IPS-NIHi7 (cell line): ENCODE measurements around the gene TEC.
A peak's percentile ranks its signal among the peaks of the same experiment; 100 is the strongest.

Experiments used
- DNase-seq: peaks from one replicate; pipeline ENCODE4 v3.0.0; 2012; ENCODE audit warnings: mixed read lengths; ENCODE audit errors: extremely low spot score

TEC gene

DNA sequence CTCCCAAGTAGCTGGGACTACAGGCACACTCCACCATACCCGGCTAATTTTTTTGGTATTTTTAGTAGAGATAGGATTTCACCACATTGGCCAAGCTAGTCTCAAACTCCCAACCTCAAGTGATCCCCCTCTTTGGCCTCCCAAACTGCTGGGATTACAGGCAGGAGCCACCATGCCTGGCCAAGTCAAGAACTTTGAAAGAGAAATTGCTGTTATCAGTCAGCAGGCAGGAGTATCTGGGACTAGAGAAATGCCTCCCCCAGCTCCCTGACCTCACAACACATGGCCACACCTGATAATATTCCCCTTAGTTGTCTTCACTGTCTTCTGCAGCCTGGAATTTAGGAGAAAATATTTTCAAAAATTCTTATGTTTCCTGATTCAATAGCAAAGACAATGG is 143.0 kb downstream of the TEC start:
- no peak for DNase-seq

- no peak for DNase-seq
Measured at GRCh38 chr4:48124870-48125269, 144.8 kb downstream of the TEC start.

- no peak for DNase-seq
Measured at GRCh38 chr4:48122756-48123155, 146.9 kb downstream of the TEC start.

DNA sequence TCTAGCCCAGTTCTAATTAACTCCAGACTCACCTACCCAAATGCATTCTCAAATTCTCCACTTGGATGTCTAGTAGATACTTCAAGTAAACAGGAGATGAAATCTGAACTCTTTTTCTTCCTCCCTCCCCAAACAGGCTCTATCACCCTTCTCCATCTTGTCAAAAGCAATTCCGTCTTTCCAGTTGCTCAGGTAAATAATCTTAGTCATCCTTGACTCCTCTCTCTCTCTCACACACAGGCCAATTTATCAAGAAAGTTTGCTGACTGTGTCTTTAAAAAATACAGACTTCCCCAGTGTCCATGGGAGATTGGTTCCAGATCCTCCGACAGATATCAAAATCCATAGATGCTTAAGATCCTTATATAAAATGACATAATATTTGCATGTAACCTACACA is 148.5 kb downstream of the TEC start:
- no peak for DNase-seq

GRCh38 chr4:48120132-48120531 is 149.5 kb downstream of the TEC start:
- DNase-seq, result no peak

DNA sequence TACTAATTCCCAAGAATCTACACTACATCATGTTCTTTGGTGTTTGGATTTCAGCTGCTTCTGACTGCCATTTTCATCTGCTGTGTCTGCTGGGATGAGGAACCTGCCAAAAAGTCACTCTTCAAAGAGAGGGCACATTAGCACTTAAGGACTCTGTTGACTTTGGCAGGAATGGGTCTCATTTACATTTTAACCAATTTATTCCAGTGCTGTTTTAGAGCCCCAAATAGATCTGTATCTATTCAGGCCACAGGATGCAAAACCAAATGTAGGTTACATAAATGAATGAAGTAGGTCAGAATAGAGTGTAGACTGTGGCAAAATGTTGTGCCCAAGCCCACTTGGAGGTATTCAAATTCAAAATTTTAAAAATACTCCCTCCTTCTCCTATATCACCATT is 150.0 kb downstream of the TEC start:
- DNase-seq, result no peak

DNA sequence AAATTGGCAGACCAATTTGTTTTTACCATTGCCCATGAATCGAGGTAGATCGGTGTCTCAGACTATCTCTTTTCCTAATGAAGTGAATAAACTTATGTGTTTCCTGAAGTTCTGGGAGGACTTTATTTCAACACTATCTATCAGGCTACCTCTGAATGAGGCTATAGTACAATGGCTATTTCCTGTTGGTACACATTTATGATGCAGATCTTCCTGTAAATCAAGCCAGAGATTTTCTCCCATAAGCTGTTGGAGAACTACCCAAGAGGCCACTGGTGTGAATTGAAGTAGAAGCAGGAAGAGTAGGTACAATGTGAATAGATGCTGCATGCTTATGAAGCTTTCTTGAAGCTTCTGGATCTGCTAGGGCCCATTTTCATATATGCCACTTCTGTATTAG is 151.6 kb downstream of the TEC start:
- DNase-seq, result no peak

DNA sequence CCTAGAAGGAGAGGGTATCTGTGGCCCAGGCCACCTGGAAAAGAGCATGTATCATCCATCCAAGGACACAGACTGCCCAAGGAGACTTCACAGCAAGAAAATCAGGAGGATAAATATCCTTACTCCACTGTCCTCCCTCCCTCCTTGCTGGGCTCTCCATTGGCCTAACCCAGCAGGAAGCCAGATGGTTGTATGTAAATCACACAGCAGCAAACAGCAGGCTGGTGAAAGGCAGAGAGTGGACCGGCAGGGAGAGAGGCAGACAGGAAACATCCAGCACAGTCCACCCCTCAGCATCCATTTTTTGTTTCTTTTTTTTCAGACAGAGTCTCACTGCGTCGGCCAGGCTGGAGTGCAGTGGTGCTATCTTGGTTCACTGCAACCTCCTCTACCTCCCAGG is 153.1 kb downstream of the TEC start:
- DNase-seq, result peak; percentile 15

GRCh38 chr4:48114412-48114811 is 155.2 kb downstream of the TEC start:
- no peak for DNase-seq

GRCh38 chr4:48112017-48112667 is 157.5 kb downstream of the TEC start:
- DNase-seq, result peak; percentile 12

DNA sequence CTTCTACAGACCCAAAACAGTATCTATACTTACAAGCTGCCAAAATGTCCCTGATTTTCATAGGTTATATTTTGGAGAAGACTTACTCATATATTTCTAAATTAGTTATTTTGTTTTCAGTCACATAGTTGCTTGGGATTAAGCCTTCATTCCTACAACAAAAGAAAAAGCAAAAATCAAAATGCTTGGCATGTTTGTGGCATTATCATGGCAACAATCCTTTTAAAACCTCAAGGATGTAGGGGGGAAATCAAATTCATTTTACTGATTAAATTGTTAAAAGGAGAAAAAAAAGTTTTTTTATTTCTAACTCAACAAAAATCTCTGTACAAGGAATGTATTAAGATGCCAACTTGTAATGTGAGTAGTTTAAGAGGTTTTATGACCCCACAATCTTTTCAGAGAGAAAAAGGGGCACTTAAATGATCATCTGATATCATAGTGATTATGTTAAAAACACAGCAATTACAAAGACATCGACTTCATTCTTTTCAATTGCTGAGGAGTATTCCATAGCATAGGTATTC is 159.1 kb downstream of the TEC start:
- DNase-seq, result no peak

GRCh38 chr4:48109413-48110263 is 160.0 kb downstream of the TEC start:
- peak; percentile 42 for DNase-seq

DNA sequence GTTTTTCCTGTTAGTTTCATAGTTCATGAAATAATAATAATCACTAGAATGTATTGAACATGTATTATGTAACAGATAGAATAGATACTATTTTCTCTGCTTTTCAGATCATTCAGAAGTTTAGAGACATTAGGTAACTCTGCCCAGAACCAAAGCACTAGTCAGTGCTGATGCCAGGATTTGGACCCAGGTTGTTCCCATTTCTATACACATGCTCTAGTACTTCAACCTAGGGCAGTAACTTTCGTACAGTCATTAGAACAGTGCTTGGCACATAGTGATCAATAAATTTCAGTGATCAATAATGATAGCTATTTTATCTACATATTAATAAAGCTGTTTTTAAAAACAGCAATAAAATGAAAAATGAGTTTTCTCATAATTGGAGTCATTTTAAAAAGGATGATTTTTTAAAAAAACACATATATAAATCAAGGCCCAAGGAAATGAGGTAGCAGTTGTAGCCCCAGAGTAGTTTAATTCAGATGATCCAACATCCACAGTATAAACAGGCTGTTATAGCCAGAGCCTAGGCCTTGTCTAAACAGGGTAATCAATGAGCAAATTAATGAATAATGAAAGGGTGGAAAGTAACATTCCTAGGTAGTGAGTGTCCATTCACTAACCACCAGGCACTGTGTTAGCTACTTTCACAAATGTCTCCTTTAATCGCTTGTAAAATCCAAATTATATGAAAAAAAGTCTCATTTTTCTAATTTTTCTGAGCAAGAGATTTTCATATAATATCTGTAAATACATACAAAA is 161.1 kb downstream of the TEC start:
- no peak for DNase-seq

DNA sequence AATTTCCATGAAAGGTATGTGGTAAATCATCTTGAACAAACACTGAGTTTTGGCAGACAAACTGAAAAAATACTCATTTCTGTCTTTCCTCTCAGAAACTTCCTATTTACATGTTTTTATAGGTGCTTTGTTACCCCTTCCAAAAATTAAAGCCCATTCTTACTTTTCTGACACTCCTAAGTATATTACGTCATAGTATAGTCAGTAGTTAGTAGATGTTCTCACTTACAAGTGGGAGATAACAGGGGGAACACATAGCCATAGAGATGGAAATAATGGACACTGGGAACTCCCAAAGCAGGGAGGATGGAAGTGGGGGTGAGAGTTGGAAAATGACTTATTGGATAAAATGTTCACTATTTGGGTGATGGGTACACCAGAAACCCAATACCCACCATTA is 164.4 kb downstream of the TEC start:
- DNase-seq, result no peak

DNA sequence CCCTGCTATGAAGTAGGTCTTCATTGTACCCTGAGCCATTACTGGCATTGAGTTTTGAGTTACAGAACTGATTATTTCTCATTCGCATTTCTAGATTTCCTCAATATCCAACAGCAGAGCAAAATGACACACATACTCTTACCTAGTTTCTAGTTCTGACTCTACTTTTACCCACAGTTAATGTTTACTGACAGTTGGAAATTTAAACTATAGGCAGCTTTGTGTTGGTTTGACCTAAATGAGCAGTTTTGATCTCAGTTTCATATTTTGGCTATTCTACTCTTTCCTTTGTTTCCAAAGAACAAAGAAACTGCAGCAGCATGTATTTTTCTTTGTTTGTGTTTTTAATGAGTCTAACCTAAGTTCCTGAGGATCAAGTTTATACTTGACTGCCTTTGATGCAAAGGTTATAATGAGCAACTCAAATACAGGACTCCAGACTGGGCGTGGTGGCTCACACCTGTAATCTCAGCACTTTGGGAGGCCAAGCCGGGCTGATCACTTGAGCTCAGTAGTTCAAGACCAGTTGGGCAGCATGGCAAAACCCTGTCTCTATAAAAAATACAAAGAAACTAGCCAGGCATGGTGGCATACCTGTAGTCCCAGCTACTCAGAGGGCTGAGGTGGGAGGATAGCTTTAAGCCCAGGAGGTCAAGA is 166.0 kb downstream of the TEC start:
- no peak for DNase-seq

DNA sequence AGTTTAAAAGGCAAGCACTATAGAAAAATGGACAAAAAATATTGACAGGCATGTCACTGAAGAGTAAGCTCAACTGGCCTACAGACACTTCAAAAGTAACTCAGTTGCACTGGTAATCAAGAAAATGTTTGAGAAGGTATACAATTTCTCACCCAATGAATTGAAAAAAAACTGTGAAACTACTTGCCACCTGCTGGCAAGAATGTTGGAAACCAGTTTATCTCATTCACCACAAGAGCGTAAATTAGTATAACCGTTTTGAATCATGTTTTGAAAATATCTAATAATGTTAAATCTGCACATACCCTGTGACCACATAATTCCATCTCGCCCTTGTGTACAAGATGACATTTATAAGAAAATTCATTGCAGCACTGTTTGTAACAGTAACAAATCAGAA is 167.3 kb downstream of the TEC start:
- DNase-seq, result no peak

GRCh38 chr4:48100256-48100655 is 169.4 kb downstream of the TEC start:
- no peak for DNase-seq

DNA sequence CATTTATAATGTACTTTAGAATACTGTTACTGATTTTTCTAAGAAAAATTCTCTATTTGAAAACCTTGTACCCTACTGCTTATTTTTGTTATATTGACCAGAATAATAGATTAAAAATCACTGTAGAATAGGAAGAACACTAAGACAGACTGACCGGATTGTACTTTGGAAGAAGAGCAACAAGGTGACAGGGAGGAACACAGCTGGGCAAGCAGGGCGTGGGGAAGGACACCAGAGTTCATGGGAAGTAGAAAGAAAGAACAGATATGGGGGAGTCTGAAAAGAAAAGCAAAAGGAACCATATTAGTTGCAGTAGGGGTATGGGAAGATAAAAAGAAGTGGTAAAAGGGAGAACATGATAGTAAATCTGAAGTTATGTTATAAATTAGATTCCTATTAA is 174.2 kb downstream of the TEC start:
- DNase-seq, result no peak

DNA sequence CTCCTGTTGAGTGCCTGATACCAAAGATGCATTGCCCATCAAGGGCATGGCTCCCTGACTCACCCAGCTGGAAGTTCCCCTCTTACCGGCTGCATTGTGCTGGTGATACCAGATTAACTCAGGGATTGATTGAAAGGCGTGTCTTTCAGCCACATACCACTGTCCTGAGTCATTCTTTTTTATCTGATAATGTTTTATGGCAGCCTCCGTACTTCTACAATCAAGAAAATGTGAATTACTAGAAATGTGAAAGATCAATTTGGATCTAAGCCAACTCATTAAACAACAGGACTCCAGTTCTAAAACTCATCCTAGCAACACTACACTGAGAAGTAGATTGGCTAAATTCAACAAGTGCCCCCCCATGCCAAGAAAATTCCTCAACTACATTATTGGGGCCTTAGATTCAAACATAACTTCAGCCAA is 175.6 kb downstream of the TEC start:
- DNase-seq, result peak; percentile 23

DNA sequence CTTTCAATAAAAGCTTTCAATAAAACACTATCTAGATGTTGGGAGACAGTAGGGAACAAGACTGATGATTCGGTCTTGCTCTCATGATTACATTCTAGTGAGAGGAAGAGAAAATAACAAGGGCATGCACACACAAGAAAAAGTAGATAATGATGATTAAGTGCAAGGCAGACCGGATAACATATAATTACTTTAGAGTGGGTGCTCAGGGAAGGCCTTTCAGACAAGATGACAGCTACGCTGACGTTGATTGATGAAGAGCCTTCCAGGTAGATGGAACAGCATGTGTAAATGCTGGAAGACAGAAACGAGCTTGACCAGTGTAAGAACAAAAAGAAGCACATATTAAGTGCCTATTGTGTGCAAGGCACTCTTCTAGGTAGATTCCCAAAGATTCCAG is 179.0 kb downstream of the TEC start:
- no peak for DNase-seq

- no peak for DNase-seq
Measured at GRCh38 chr4:48085821-48086589, 183.6 kb downstream of the TEC start.
